Left ventricle myocardium inferior (tissue), 1 donor: ENCODE results near the gene RAB33A. TPM values are rescaled to one million over a fixed set of nuclear protein-coding genes. Genes with fewer than 3 reads are reported as not detected.

ENCODE experiments used
- DNase-seq: peaks from one replicate; pipeline ENCODE4 v3.0.0-alpha.2; 2020
- H3K27ac ChIP-seq: fragments of 200-600 bp; replicated peaks from 2 replicates; pipeline ENCODE4 v1.8.0; 2021
- H3K27me3 ChIP-seq: fragments of 200-600 bp; 2 replicates; pipeline ENCODE4 v1.8.0; 2021; ENCODE audit warnings: low read depth
- H3K36me3 ChIP-seq: fragments of 200-600 bp; 2 replicates; pipeline ENCODE4 v1.8.0; 2021
- H3K4me1 ChIP-seq: fragments of 200-600 bp; 2 replicates; pipeline ENCODE4 v1.8.0; 2021
- H3K4me3 ChIP-seq: fragments of 200-600 bp; 2 replicates; pipeline ENCODE4 v1.8.0; 2021; ENCODE audit warnings: mild to moderate bottlenecking, moderate library complexity
- H3K9me3 ChIP-seq: fragments of 200-600 bp; replicated peaks from 2 replicates; pipeline ENCODE4 v1.8.0; 2021
- intact Hi-C: fragments of 100-400 bp; cut with micrococcal nuclease; formaldehyde crosslinking; loops from one replicate; pipeline ENCODE4 v1.11.0; 2022
- total RNA-seq: library from RNA; stranded (reverse); fragmentation: NEBNext Ultra II Directional; extraction: Animal tissue kit (Norgen Biotek cat#: 25700); gene quantifications from one replicate; pipeline ENCODE4 v1.2.1, GENCODE V29; 2021
- TF ChIP-seq, protein P1 (sequence below): fragments of 200-600 bp; IDR thresholded peaks from 2 replicates; pipeline ENCODE4 v1.8.0; 2021; ENCODE audit warnings: antibody characterized with exemption, mild to moderate bottlenecking, borderline replicate concordance
- donor health status: DM: no; HTN: yes; CAD: no; lungs with severe emphysema.

RAB33A gene
- total RNA-seq, 1 donor from 2014 or later: 0.41 TPM

DNA sequence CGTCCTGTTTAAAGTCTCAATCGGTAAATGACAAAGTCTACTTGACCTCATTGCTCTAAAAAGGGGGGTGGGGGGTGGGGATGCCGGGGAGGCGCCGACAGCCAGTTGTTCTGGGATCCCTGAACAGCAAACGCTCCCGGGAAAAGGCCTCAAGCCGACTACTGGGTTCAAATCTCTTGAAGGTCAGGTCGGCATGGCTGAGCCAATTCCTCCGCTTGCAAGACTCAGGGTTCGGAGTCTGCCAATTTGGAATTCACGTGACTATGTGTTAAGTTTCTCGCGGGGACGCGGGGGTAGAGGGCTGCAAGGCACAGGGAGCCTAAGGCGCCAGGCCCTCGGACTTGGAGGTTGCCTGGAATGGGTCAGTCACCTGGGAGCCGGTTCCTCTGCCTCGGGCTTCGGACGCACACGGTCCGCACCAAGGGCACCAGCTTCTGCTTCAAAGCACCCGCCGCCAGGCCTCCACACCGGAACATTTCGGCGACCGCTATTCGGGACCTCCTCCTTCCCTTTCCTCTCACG is 6.5 kb upstream of the RAB33A start:
- TF ChIP-seq, protein P1, sequence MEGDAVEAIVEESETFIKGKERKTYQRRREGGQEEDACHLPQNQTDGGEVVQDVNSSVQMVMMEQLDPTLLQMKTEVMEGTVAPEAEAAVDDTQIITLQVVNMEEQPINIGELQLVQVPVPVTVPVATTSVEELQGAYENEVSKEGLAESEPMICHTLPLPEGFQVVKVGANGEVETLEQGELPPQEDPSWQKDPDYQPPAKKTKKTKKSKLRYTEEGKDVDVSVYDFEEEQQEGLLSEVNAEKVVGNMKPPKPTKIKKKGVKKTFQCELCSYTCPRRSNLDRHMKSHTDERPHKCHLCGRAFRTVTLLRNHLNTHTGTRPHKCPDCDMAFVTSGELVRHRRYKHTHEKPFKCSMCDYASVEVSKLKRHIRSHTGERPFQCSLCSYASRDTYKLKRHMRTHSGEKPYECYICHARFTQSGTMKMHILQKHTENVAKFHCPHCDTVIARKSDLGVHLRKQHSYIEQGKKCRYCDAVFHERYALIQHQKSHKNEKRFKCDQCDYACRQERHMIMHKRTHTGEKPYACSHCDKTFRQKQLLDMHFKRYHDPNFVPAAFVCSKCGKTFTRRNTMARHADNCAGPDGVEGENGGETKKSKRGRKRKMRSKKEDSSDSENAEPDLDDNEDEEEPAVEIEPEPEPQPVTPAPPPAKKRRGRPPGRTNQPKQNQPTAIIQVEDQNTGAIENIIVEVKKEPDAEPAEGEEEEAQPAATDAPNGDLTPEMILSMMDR: no peak
- H3K36me3 ChIP-seq: no peaks in the 10 kb centered on the region
- H3K4me3 ChIP-seq: peak overlapping the region; percentile 79
- H3K27ac ChIP-seq: peak overlapping the region; percentile 96
- peaks cover 40% of the 10 kb centered on the region for H3K4me1 ChIP-seq
- intact Hi-C loops: no loop called here
- H3K27me3 ChIP-seq: no peaks in the 10 kb centered on the region
- DNase-seq: no peak
- no peaks in the 10 kb centered on the region for H3K9me3 ChIP-seq

- Histone ChIP-seq H3K36me3 (no peaks in the 10 kb centered on the region), H3K27me3 (no peaks in the 10 kb centered on the region), H3K9me3 (no peaks in the 10 kb centered on the region), H3K27ac (peak within 1 kb of the TSS; percentile 96), H3K4me1 (peaks cover 40% of the 10 kb centered on the region), H3K4me3 (peak within 1 kb of the TSS; percentile 79)
- intact Hi-C loops: no loop called here
- TF ChIP-seq, protein P1: no peak
- DNase-seq: peak; percentile 92
Observed at GRCh38 chrX:130165703-130166502, 5.9 kb upstream of the RAB33A start, which contains the start of gene AIFM1. Gene AIFM1 (minus strand): TSS chrX:130165841. CDS start chrX:130165656, 185 bp downstream.

DNA sequence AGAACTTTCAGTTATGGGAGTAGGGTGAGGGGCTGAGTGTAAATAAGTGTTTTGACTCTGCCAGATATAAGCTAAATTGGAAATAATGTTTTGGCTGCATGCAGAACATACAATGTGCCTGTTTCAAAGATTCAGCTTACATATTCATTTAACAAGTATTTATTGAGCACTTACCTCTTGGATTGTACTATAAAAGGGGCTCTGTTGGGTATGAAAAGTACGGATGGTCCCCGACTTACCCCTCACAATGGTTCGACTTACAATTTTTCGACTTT is 5.3 kb upstream of the RAB33A start:
- Histone ChIP-seq H3K27me3 (no peaks in the 10 kb centered on the region), H3K27ac (peak overlapping the region; percentile 96), H3K9me3 (no peaks in the 10 kb centered on the region), H3K4me3 (peak overlapping the region; percentile 79), H3K36me3 (no peaks in the 10 kb centered on the region), H3K4me1 (peaks cover 40% of the 10 kb centered on the region)
- intact Hi-C loops: no loop called here
- TF ChIP-seq, protein P1: no peak
- no peak for DNase-seq

DNA sequence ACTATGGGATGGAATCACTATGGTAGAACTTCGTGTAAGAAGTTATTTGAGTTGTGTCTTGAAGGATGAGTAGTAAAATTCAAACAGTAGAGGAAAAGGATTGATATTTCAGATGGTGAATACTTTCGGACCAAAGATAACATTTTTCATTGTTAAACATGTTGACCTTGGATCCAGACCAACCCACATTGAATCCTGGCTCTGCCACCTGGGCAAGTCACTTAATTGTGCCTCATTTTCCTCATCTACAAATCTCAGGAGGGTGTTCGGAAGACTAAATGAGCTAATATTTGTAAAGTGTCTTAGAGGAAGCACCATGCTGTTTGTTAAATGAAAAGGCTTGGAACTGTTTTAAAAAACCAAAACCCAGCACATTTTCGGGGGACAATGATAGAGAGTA is 4.7 kb upstream of the RAB33A start:
- Histone ChIP-seq H3K36me3 (no peaks in the 10 kb centered on the region), H3K4me3 (peak overlapping the region; percentile 79), H3K27me3 (no peaks in the 10 kb centered on the region), H3K27ac (peak overlapping the region; percentile 96), H3K4me1 (peaks cover 38% of the 10 kb centered on the region), H3K9me3 (no peaks in the 10 kb centered on the region)
- intact Hi-C loops: no loop called here
- TF ChIP-seq, protein P1: no peak
- no peak for DNase-seq

GRCh38 chrX:130170752-130171445 is 863 bp upstream of the RAB33A start:
- Histone ChIP-seq H3K36me3 (no peaks in the 10 kb centered on the region), H3K9me3 (no peaks in the 10 kb centered on the region), H3K27ac (no peak overlapping the region), H3K4me1 (peaks cover 39% of the 10 kb centered on the region), H3K27me3 (no peaks in the 10 kb centered on the region), H3K4me3 (peak overlapping the region; percentile 69)
- intact Hi-C loops: no loop called here
- DNase-seq: peak; percentile 41
- TF ChIP-seq, protein P1: no peak
